Mammary epithelial cell (primary cell): ENCODE data around the gene OR2V1.
"Not testable (repeated sequence)": the region's sequence is repeated elsewhere in the genome, so short reads cannot be mapped to it uniquely, and the experiment has no call there.

ENCODE experiments used
- EZH2 ChIP-seq: IDR thresholded peaks from 2 replicates; pipeline ENCODE4 v1.6.1; 2012; ENCODE audit warnings: low read length, inconsistent platforms, borderline replicate concordance
- TF ChIP-seq, protein P1 (sequence below), 2 donors: IDR thresholded peaks in 1 of 2; conservative IDR thresholded peaks in 1 of 2; 2 replicates each; pipeline ENCODE4 v1.5.1; 2011 to 2012; ENCODE audit warnings: inconsistent platforms in 2 of 2, low read length in 2 of 2, mild to moderate bottlenecking in 2 of 2, control low read depth in 1 of 2, low read depth in 1 of 2; ENCODE audit not compliant: insufficient read depth in 1 of 2; ENCODE audit errors: extremely low read depth in 1 of 2

DNA sequence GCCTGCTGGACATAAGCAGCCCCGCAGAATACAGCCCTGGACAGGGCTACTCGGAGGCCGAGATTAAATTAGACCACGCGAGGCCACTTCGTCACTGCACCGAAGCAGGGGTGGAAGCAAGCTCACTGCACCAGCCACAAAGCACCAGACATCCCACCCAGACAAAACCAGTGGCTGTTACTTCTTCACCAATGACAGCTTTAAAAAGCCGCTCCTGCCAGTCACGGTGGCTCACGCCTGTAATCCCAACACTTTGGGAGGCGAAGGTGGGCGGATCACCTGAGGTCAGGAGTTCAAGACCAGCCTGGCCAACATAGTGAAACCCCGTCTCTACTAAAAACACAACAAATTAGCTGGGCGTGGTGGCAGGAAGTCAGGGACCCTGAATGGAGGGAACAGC lies 46.6 kb upstream of the OR2V1 start:
- TF ChIP-seq, protein P1, sequence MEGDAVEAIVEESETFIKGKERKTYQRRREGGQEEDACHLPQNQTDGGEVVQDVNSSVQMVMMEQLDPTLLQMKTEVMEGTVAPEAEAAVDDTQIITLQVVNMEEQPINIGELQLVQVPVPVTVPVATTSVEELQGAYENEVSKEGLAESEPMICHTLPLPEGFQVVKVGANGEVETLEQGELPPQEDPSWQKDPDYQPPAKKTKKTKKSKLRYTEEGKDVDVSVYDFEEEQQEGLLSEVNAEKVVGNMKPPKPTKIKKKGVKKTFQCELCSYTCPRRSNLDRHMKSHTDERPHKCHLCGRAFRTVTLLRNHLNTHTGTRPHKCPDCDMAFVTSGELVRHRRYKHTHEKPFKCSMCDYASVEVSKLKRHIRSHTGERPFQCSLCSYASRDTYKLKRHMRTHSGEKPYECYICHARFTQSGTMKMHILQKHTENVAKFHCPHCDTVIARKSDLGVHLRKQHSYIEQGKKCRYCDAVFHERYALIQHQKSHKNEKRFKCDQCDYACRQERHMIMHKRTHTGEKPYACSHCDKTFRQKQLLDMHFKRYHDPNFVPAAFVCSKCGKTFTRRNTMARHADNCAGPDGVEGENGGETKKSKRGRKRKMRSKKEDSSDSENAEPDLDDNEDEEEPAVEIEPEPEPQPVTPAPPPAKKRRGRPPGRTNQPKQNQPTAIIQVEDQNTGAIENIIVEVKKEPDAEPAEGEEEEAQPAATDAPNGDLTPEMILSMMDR (conservative IDR thresholded peaks at IDR 0.05 in 1 of 2, IDR thresholded peaks at IDR 0.05 in 1 of 2; ENCODE audit: extremely low read depth in 1 of 2, insufficient read depth in 1 of 2, low read depth in 1 of 2, low read length in 2 of 2) = not testable (repeated sequence)
- TF ChIP-seq EZH2 = not testable (repeated sequence)
